Measurements from ENCODE around the gene NOLC1.

NOLC1 gene

DNA sequence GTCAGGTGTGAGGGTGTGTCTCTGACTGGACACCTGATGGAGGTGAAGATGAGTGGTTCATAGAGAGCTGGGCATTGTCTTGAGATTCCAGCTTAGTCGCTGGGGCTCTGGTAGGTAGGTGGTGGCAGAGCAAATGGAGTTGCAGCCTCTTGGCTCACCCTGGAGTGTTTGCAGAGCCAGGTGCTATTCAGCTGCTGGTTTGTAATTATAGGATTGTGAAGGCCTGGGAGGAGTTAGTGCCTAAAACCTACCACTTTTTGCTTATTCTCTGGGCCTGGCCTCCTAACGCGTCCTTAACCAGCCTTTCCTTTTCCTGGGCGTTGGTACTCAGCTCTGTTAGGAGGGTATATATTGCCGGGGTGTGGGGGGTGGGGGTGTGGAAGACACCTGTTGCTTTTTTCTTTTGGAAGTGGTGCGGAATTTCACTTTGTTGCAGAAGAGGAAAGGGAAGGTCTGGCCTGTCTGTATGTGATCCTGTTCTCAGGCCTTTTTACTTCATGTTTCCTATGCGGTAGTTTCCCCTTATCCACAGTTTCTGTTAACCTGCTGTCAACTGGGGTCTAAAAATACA lies 16.1 kb upstream of the NOLC1 start:
- TF ChIP-seq, protein P1, sequence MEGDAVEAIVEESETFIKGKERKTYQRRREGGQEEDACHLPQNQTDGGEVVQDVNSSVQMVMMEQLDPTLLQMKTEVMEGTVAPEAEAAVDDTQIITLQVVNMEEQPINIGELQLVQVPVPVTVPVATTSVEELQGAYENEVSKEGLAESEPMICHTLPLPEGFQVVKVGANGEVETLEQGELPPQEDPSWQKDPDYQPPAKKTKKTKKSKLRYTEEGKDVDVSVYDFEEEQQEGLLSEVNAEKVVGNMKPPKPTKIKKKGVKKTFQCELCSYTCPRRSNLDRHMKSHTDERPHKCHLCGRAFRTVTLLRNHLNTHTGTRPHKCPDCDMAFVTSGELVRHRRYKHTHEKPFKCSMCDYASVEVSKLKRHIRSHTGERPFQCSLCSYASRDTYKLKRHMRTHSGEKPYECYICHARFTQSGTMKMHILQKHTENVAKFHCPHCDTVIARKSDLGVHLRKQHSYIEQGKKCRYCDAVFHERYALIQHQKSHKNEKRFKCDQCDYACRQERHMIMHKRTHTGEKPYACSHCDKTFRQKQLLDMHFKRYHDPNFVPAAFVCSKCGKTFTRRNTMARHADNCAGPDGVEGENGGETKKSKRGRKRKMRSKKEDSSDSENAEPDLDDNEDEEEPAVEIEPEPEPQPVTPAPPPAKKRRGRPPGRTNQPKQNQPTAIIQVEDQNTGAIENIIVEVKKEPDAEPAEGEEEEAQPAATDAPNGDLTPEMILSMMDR (IDR thresholded peaks at IDR 0.05; ENCODE audit: control insufficient read depth, insufficient read depth, low read depth, low read length, missing control alignments), result no peak
- DNase-seq (ENCODE audit: low read depth), result no peak
- H3K4me3 ChIP-seq (ENCODE audit: control insufficient read depth, low read depth, low read length), result no peak overlapping the region

GRCh38 chr10:102139281-102140110 lies 12.7 kb upstream of the NOLC1 start:
- TF ChIP-seq, protein P1 (IDR thresholded peaks at IDR 0.05; ENCODE audit: control insufficient read depth, insufficient read depth, low read depth, low read length, missing control alignments), result no peak
- DNase-seq (ENCODE audit: low read depth), result no peak

DNA sequence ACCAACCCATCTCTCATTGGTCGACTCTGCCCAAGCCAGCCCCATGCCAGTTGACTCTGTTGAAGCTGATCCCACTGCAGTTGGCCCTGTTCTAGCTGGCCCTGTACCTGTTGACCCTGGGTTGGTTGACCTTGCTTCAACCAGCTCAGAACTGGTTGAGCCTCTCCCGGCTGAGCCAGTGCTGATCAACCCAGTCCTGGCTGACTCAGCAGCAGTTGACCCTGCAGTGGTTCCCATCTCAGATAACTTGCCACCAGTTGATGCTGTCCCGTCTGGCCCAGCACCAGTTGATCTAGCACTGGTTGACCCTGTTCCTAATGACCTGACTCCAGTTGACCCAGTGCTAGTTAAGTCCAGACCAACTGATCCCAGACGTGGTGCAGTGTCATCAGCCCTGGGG lies 12.0 kb upstream of the NOLC1 start:
- TF ChIP-seq, protein P1 (IDR thresholded peaks at IDR 0.05; ENCODE audit: control insufficient read depth, insufficient read depth, low read depth, low read length, missing control alignments), result no peak
- no peak overlapping the region for H3K4me3 ChIP-seq (ENCODE audit: control insufficient read depth, low read depth, low read length)
- DNase-seq (ENCODE audit: low read depth), result no peak

More at GRCh38 chr10:102139281-102140110, 12.7 kb upstream of the NOLC1 start:
- no peak overlapping the region for H3K4me3 ChIP-seq (ENCODE audit: control insufficient read depth, low read depth, low read length)

GRCh38 chr10:102140913-102141540 lies 11.2 kb upstream of the NOLC1 start:
- H3K4me3 ChIP-seq (ENCODE audit: control insufficient read depth, low read depth, low read length), result no peak overlapping the region
- TF ChIP-seq, protein P1 (IDR thresholded peaks at IDR 0.05; ENCODE audit: control insufficient read depth, insufficient read depth, low read depth, low read length, missing control alignments), result no peak
- DNase-seq (ENCODE audit: low read depth), result no peak

DNA sequence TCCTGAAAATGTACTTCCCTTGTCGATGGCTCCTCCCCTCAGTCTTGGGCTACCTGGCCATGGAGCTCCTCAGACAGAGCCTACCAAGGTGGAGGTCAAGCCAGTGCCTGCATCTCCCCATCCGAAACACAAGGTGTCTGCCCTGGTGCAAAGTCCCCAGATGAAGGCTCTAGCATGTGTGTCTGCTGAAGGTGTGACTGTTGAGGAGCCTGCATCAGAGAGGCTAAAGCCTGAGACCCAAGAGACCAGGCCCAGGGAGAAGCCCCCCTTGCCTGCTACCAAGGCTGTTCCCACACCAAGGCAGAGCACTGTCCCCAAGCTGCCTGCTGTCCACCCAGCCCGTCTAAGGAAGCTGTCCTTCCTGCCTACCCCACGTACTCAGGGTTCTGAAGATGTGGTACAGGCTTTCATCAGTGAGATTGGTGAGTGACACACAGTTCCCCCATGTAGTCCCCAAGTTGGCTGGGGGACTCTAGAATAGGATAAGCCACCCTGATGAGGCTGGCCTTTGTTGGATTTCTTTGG lies 10.5 kb upstream of the NOLC1 start:
- H3K4me3 ChIP-seq (ENCODE audit: control insufficient read depth, low read depth, low read length), result no peak overlapping the region
- no peak for DNase-seq (ENCODE audit: low read depth)
- TF ChIP-seq, protein P1 (IDR thresholded peaks at IDR 0.05; ENCODE audit: control insufficient read depth, insufficient read depth, low read depth, low read length, missing control alignments), result no peak

GRCh38 chr10:102146971-102147428 lies 5.2 kb upstream of the NOLC1 start:
- no peak for DNase-seq (ENCODE audit: low read depth)
- TF ChIP-seq, protein P1 (IDR thresholded peaks at IDR 0.05; ENCODE audit: control insufficient read depth, insufficient read depth, low read depth, low read length, missing control alignments), result no peak
- H3K4me3 ChIP-seq (ENCODE audit: control insufficient read depth, low read depth, low read length), result no peak overlapping the region

Measured in AG09309 (cell line).